Keratinocyte (primary cell): ENCODE measurements around the gene CEP43. TPM values are rescaled to one million over a fixed set of nuclear protein-coding genes. Genes with fewer than 3 reads are reported as not detected.

Experiments
- DNase-seq: peaks from one replicate; pipeline ENCODE4 v3.0.0-alpha.2; 2011; ENCODE audit warnings: low read depth, missing footprints, low spot score
- FAIRE-seq: peaks from 2 replicates; lab custom pipeline; 2011; peaks lifted over from hg19 to GRCh38; lab: Jason Lieb, UNC
- H2AFZ ChIP-seq: 2 replicates; pipeline ENCODE4 v1.6.0; 2012; ENCODE audit warnings: low read length, control low read depth, inconsistent platforms; ENCODE audit not compliant: control insufficient read depth
- H3K27ac ChIP-seq: 2 replicates; pipeline ENCODE4 v1.5.1; 2011; ENCODE audit warnings: low read length; ENCODE audit not compliant: control insufficient read depth, insufficient read depth
- H3K27me3 ChIP-seq: 3 replicates; pipeline ENCODE4 v1.6.0; 2011; ENCODE audit warnings: low read length; ENCODE audit not compliant: control insufficient read depth, insufficient read depth; ENCODE audit errors: extremely low read depth
- H3K36me3 ChIP-seq, 2 experiments: 2 replicates in 1 of 2; 3 replicates in 1 of 2; pipeline ENCODE4 v1.5.1; 2011; ENCODE audit warnings: low read length in 2 of 2, mild to moderate bottlenecking in 1 of 2; ENCODE audit not compliant: control insufficient read depth in 2 of 2, insufficient read depth in 2 of 2; ENCODE audit errors: extremely low read depth in 1 of 2
- H3K4me1 ChIP-seq: 3 replicates; pipeline ENCODE4 v1.5.1; 2011; ENCODE audit warnings: low read length; ENCODE audit not compliant: control insufficient read depth, insufficient read depth; ENCODE audit errors: extremely low read depth
- H3K4me2 ChIP-seq: 3 replicates; pipeline ENCODE4 v1.6.0; 2011; ENCODE audit warnings: low read depth, low read length; ENCODE audit not compliant: control insufficient read depth, insufficient read depth; ENCODE audit errors: extremely low read depth
- H3K4me3 ChIP-seq, 3 experiments: fragments of 200-600 bp in 1 of 3; sonication (generic) in 1 of 3; 2 replicates in 2 of 3; 3 replicates in 1 of 3; pipeline ENCODE4 v1.5.1; 2011 to 2016; ENCODE audit warnings: low read length in 3 of 3, mild to moderate bottlenecking in 3 of 3, control low read depth in 2 of 3, inconsistent platforms in 1 of 3, low read depth in 1 of 3, mixed read lengths in 1 of 3, mixed run types in 1 of 3, moderate library complexity in 1 of 3; ENCODE audit not compliant: control insufficient read depth in 2 of 3, insufficient read depth in 2 of 3; ENCODE audit errors: extremely low read depth in 1 of 3
- H3K79me2 ChIP-seq: 2 replicates; pipeline ENCODE4 v1.6.0; 2012; ENCODE audit warnings: low read length; ENCODE audit not compliant: control insufficient read depth, insufficient read depth
- H3K9ac ChIP-seq: 3 replicates; pipeline ENCODE4 v1.6.0; 2011; ENCODE audit warnings: low read length; ENCODE audit not compliant: control insufficient read depth, insufficient read depth; ENCODE audit errors: extremely low read depth
- H3K9me1 ChIP-seq: 3 replicates; pipeline ENCODE4 v1.6.0; 2011; ENCODE audit warnings: low read length; ENCODE audit not compliant: control insufficient read depth, insufficient read depth; ENCODE audit errors: extremely low read depth
- H3K9me3 ChIP-seq: 2 replicates; pipeline ENCODE4 v1.5.1; 2012; ENCODE audit warnings: low read depth, low read length; ENCODE audit not compliant: control insufficient read depth
- H4K20me1 ChIP-seq: 3 replicates; pipeline ENCODE4 v1.6.0; 2011; ENCODE audit warnings: low read length; ENCODE audit not compliant: control insufficient read depth, insufficient read depth; ENCODE audit errors: extremely low read depth
- EZH2 ChIP-seq: IDR thresholded peaks from one replicate; pipeline ENCODE4 v1.6.1; 2012; ENCODE audit warnings: inconsistent platforms, mild to moderate bottlenecking, low read length, moderate library complexity
- dilution Hi-C: fragments of 300-500 bp; cut with MboI; formaldehyde crosslinking; loops from one replicate; pipeline ENCODE4 v1.7.0; 2020; ENCODE audit warnings: low sequenced_read_pairs; ENCODE audit not compliant: extremely low pct_ligation_motif_present
- polyA plus RNA-seq, 5 experiments: library from polyadenylated mRNA; depleted of rRNA in 3 of 5; stranded (reverse) in 3 of 5; stranded (forward) in 1 of 5; unstranded in 1 of 5; fragments of >200 nt; gene quantifications; 1 replicate in 1 of 5; 2 replicates in 3 of 5; 3 replicates in 1 of 5; pipeline versions ENCODE4 v1.2.1 to v1.2.3, GENCODE V29; 2011 to 2012; ENCODE audit warnings: missing spikeins in 2 of 5, low read depth in 1 of 5, low replicate concordance in 1 of 5
- TF ChIP-seq, protein P1 (sequence below), 3 experiments: IDR thresholded peaks in 1 of 3; conservative IDR thresholded peaks in 1 of 3; optimal IDR thresholded peaks in 1 of 3; 2 replicates in 2 of 3; 3 replicates in 1 of 3; pipeline versions ENCODE3 to v1.5.1; 2011; ENCODE audit warnings: low read length in 3 of 3, mild to moderate bottlenecking in 3 of 3, moderate library complexity in 2 of 3, control low read depth in 1 of 3, inconsistent platforms in 1 of 3; ENCODE audit not compliant: insufficient read depth in 2 of 3; ENCODE audit errors: extremely low read depth in 1 of 3

CEP43 gene
- polyA plus RNA-seq, 1 donor (not counting 4 experiments of a cell fraction or from before 2014, with no cell fraction given): 18.4 TPM

DNA sequence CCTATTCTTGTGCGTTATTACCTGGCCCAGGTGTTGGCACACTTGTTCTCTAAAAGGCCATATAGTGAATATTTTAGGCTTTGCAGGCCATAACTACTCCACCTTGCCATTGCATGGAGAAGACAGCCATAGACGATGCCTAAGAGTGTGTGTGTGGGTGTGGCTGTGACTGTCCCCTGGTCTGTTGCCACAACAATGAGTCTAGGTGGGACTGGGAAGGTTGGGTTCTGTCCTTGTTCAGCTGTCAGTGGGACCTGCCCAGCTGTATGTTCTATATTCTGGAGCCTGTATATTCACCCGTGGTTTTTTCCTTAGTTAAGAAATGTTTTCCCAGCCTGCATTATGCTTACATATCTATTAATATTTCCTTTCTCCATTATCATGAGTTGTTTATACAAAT, 38.6 kb downstream of the CEP43 start:
- no peak overlapping the region for H2AFZ ChIP-seq
- H3K9me1 ChIP-seq: no peaks in the 10 kb centered on the region
- H3K9ac ChIP-seq: no peak overlapping the region
- H3K4me2 ChIP-seq: no peak overlapping the region
- FAIRE-seq (no peak), DNase-seq (no peak)
- H3K4me1 ChIP-seq: no peaks in the 10 kb centered on the region
- H3K4me3 ChIP-seq: no peak overlapping the region
- no peaks in the 10 kb centered on the region for H3K9me3 ChIP-seq
- no peaks in the 10 kb centered on the region for H3K27me3 ChIP-seq
- H3K36me3 ChIP-seq: peaks cover 5 to 9% of the 10 kb centered on the region in 2 experiments
- no peaks in the 10 kb centered on the region for H3K79me2 ChIP-seq
- dilution Hi-C loops: no loop called here
- no peaks in the 10 kb centered on the region for H4K20me1 ChIP-seq
- no peak overlapping the region for H3K27ac ChIP-seq
- no peak for TF ChIP-seq EZH2
- TF ChIP-seq, protein P1, sequence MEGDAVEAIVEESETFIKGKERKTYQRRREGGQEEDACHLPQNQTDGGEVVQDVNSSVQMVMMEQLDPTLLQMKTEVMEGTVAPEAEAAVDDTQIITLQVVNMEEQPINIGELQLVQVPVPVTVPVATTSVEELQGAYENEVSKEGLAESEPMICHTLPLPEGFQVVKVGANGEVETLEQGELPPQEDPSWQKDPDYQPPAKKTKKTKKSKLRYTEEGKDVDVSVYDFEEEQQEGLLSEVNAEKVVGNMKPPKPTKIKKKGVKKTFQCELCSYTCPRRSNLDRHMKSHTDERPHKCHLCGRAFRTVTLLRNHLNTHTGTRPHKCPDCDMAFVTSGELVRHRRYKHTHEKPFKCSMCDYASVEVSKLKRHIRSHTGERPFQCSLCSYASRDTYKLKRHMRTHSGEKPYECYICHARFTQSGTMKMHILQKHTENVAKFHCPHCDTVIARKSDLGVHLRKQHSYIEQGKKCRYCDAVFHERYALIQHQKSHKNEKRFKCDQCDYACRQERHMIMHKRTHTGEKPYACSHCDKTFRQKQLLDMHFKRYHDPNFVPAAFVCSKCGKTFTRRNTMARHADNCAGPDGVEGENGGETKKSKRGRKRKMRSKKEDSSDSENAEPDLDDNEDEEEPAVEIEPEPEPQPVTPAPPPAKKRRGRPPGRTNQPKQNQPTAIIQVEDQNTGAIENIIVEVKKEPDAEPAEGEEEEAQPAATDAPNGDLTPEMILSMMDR (optimal IDR thresholded peaks at IDR 0.05 in 1 of 3, IDR thresholded peaks at IDR 0.05 in 1 of 3, conservative IDR thresholded peaks at IDR 0.05 in 1 of 3; ENCODE audit: extremely low read depth in 1 of 3, insufficient read depth in 2 of 3, low read length in 3 of 3): no peak

GRCh38 chr6:167044696-167045095, 45.5 kb downstream of the CEP43 start:
- no peaks in the 10 kb centered on the region for H3K9me1 ChIP-seq
- FAIRE-seq (no peak), DNase-seq (no peak)
- H3K36me3 ChIP-seq: peaks cover 0 to 2% of the 10 kb centered on the region in 2 experiments
- no peak overlapping the region for H3K9ac ChIP-seq
- no peaks in the 10 kb centered on the region for H3K4me1 ChIP-seq
- no peak overlapping the region for H3K27ac ChIP-seq
- TF ChIP-seq, protein P1 (optimal IDR thresholded peaks at IDR 0.05 in 1 of 3, IDR thresholded peaks at IDR 0.05 in 1 of 3, conservative IDR thresholded peaks at IDR 0.05 in 1 of 3; ENCODE audit: extremely low read depth in 1 of 3, insufficient read depth in 2 of 3, low read length in 3 of 3): no peak
- no peak for TF ChIP-seq EZH2
- dilution Hi-C loops: no loop called here
- H3K27me3 ChIP-seq: no peaks in the 10 kb centered on the region
- H3K4me2 ChIP-seq: no peak overlapping the region
- no peaks in the 10 kb centered on the region for H3K79me2 ChIP-seq
- no peak overlapping the region for H2AFZ ChIP-seq
- H4K20me1 ChIP-seq: no peaks in the 10 kb centered on the region
- H3K9me3 ChIP-seq: no peaks in the 10 kb centered on the region
- no peak overlapping the region for H3K4me3 ChIP-seq
